Hepatocyte (in vitro differentiated cells): ENCODE results near the gene VCP. TPM values are rescaled to one million over a fixed set of nuclear protein-coding genes. Genes with fewer than 3 reads are reported as not detected.

Experiments used
- DNase-seq: peaks from one replicate; pipeline ENCODE4 v3.0.0-alpha.2; 2016; ENCODE audit warnings: low spot score
- H2AFZ ChIP-seq: fragments of 200-600 bp; sonication (generic); 2 replicates; pipeline ENCODE4 v1.6.0; 2016; ENCODE audit warnings: antibody characterized with exemption, mild to moderate bottlenecking
- H3K27ac ChIP-seq: fragments of 200-600 bp; sonication (generic); 2 replicates; pipeline ENCODE4 v1.5.1; 2016; ENCODE audit warnings: mild to moderate bottlenecking
- H3K27me3 ChIP-seq: fragments of 200-600 bp; sonication (generic); 2 replicates; pipeline ENCODE4 v1.6.1; 2016
- H3K36me3 ChIP-seq: fragments of 200-600 bp; sonication (generic); replicated peaks from 2 replicates; pipeline ENCODE4 v1.5.1; 2016; ENCODE audit warnings: low read depth; ENCODE audit not compliant: insufficient read depth
- H3K4me1 ChIP-seq: fragments of 200-600 bp; sonication (generic); 2 replicates; pipeline ENCODE4 v1.5.1; 2016; ENCODE audit warnings: mild to moderate bottlenecking, moderate library complexity; ENCODE audit not compliant: insufficient read depth
- H3K4me2 ChIP-seq: fragments of 200-600 bp; sonication (generic); 2 replicates; pipeline ENCODE4 v1.6.0; 2016
- H3K4me3 ChIP-seq: fragments of 200-600 bp; sonication (generic); 2 replicates; pipeline ENCODE4 v1.5.1; 2016; ENCODE audit warnings: mild to moderate bottlenecking
- H3K79me2 ChIP-seq: fragments of 200-600 bp; sonication (generic); 2 replicates; pipeline ENCODE4 v1.6.0; 2017; ENCODE audit warnings: mild to moderate bottlenecking
- H3K9me2 ChIP-seq: fragments of 200-600 bp; sonication (generic); replicated peaks from 2 replicates; pipeline ENCODE4 v1.6.0; 2017; ENCODE audit warnings: mild to moderate bottlenecking; ENCODE audit not compliant: insufficient read depth
- H3K9me3 ChIP-seq: fragments of 200-600 bp; sonication (generic); 2 replicates; pipeline ENCODE4 v1.5.1; 2016; ENCODE audit warnings: low read depth, mild to moderate bottlenecking
- H4K20me1 ChIP-seq: fragments of 200-600 bp; sonication (generic); 2 replicates; pipeline ENCODE4 v1.6.0; 2016; ENCODE audit warnings: mild to moderate bottlenecking; ENCODE audit not compliant: insufficient read depth, poor library complexity, severe bottlenecking
- EZH2 ChIP-seq: fragments of 200-600 bp; sonication (generic); IDR thresholded peaks from 2 replicates; pipeline ENCODE4 v1.6.1; 2016; ENCODE audit warnings: antibody characterized with exemption, mild to moderate bottlenecking, borderline replicate concordance
- EZH2phosphoT487 ChIP-seq: fragments of 200-600 bp; sonication (generic); IDR thresholded peaks from one replicate; pipeline ENCODE4 v1.6.1; 2018; ENCODE audit warnings: antibody characterized with exemption, mild to moderate bottlenecking, low read depth, moderate library complexity; ENCODE audit not compliant: unreplicated experiment, severe bottlenecking
- WGBS: methylation state at CpG from one replicate; pipeline ENCODE4 v1.1.6; 2016; ENCODE audit warnings: low lambda C conversion rate; ENCODE audit errors: missing lambda C conversion rate; 5-methylcytosine and 5-hydroxymethylcytosine counted together
- polyA plus RNA-seq: library from polyadenylated mRNA; unstranded; fragments of >200 nt; fragmentation: Nextera tagmentation; extraction: Ambion mirVana; gene quantifications from 2 replicates; pipeline ENCODE4 v1.2.1, GENCODE V29; 2016
- total RNA-seq: library from RNA; depleted of rRNA; stranded (reverse); fragments of >200 nt; gene quantifications from 2 replicates; pipeline ENCODE4 v1.2.3, GENCODE V29; 2014
- TF ChIP-seq, protein P1 (sequence below): fragments of 200-600 bp; sonication (generic); IDR thresholded peaks from 2 replicates; pipeline ENCODE4 v1.5.1; 2016; ENCODE audit warnings: antibody characterized with exemption, mild to moderate bottlenecking; ENCODE audit not compliant: poor library complexity

Gene VCP
- total and polyA plus RNA-seq, 2 experiments from 2014 or later = 250 to 284 TPM

- Histone ChIP-seq H2AFZ (no peak overlapping the region), H4K20me1 (no peaks in the 10 kb centered on the region), H3K9me2 (no peaks in the 10 kb centered on the region), H3K4me2 (no peak overlapping the region), H3K9me3 (no peaks in the 10 kb centered on the region), H3K4me3 (no peak overlapping the region), H3K79me2 (peaks cover 38% of the 10 kb centered on the region), H3K27ac (no peak overlapping the region), H3K4me1 (peaks cover 19% of the 10 kb centered on the region), H3K36me3 (no peaks in the 10 kb centered on the region), H3K27me3 (no peaks in the 10 kb centered on the region)
- WGBS = 97% methylated on average over 13 of the region's 13 CpGs
- no peak for DNase-seq
- TF ChIP-seq, protein P1, sequence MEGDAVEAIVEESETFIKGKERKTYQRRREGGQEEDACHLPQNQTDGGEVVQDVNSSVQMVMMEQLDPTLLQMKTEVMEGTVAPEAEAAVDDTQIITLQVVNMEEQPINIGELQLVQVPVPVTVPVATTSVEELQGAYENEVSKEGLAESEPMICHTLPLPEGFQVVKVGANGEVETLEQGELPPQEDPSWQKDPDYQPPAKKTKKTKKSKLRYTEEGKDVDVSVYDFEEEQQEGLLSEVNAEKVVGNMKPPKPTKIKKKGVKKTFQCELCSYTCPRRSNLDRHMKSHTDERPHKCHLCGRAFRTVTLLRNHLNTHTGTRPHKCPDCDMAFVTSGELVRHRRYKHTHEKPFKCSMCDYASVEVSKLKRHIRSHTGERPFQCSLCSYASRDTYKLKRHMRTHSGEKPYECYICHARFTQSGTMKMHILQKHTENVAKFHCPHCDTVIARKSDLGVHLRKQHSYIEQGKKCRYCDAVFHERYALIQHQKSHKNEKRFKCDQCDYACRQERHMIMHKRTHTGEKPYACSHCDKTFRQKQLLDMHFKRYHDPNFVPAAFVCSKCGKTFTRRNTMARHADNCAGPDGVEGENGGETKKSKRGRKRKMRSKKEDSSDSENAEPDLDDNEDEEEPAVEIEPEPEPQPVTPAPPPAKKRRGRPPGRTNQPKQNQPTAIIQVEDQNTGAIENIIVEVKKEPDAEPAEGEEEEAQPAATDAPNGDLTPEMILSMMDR = no peak
- TF ChIP-seq EZH2phosphoT487 (no peak), EZH2 (no peak)
Measured at GRCh38 chr9:35105571-35106342, 33.3 kb upstream of the VCP start.

GRCh38 chr9:35105126-35105525 is 32.7 kb upstream of the VCP start:
- Histone ChIP-seq H3K4me2 (no peak overlapping the region), H3K27me3 (no peaks in the 10 kb centered on the region), H2AFZ (no peak overlapping the region), H3K79me2 (peaks cover 32% of the 10 kb centered on the region), H3K36me3 (no peaks in the 10 kb centered on the region), H3K9me3 (no peaks in the 10 kb centered on the region), H3K4me1 (peaks cover 13% of the 10 kb centered on the region), H3K4me3 (no peak overlapping the region), H4K20me1 (no peaks in the 10 kb centered on the region), H3K9me2 (no peaks in the 10 kb centered on the region), H3K27ac (no peak overlapping the region)
- TF ChIP-seq EZH2 = no peak
- TF ChIP-seq, protein P1 = no peak
- TF ChIP-seq EZH2phosphoT487 = no peak
- DNase-seq = no peak
- over 99% methylated on average over 12 of the region's 12 CpGs for WGBS

DNA sequence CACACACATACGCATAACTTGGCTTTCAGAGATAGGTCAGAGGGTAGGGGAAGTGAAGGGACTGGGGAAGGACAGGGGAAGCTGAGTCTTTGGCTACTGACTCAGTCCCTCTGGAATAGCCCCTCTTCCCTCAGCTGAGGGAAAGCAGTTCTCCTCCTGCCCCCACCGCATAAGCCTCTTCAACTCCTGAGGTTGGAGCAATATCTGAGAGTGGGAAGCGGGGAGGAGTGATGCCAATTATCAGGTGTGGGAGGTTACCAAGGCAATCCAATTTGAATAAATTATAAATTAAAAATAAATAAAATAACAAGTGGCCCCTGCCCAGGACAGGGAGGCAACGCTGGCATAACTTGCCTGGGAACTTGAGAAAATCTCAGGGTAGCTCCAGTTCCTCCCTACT is 32.2 kb upstream of the VCP start:
- Histone ChIP-seq H3K4me1 (peaks cover 11% of the 10 kb centered on the region), H3K79me2 (peaks cover 27% of the 10 kb centered on the region), H3K9me3 (no peaks in the 10 kb centered on the region), H3K4me2 (no peak overlapping the region), H3K36me3 (no peaks in the 10 kb centered on the region), H3K27ac (no peak overlapping the region), H2AFZ (no peak overlapping the region), H3K4me3 (no peak overlapping the region), H3K27me3 (no peaks in the 10 kb centered on the region), H4K20me1 (no peaks in the 10 kb centered on the region), H3K9me2 (no peaks in the 10 kb centered on the region)
- 100% methylated on average over 4 of the region's 4 CpGs for WGBS
- no peak for DNase-seq
- TF ChIP-seq, protein P1 = no peak
- TF ChIP-seq EZH2 = no peak
- TF ChIP-seq EZH2phosphoT487 = no peak
